Glomerular visceral epithelial cell (primary cell): ENCODE results near the gene NHLRC4.

Source experiments
- DNase-seq: peaks from one replicate; pipeline ENCODE4 v3.0.0-alpha.2; 2016; ENCODE audit errors: extremely low spot score

NHLRC4 gene

GRCh38 chr16:530111-530817 is 36.5 kb upstream of the NHLRC4 start:
- no peak for DNase-seq

- no peak for DNase-seq
These were observed 35.2 kb upstream of the NHLRC4 start for GRCh38 chr16:531494-532125.

- no peak for DNase-seq
These were observed 33.2 kb upstream of the NHLRC4 start for GRCh38 chr16:533391-534123.

GRCh38 chr16:534135-534534 is 32.7 kb upstream of the NHLRC4 start:
- no peak for DNase-seq

- no peak for DNase-seq
These were observed 31.9 kb upstream of the NHLRC4 start for GRCh38 chr16:534856-535445.

GRCh38 chr16:535446-536405 is 31.1 kb upstream of the NHLRC4 start:
- peak; percentile 83 for DNase-seq

GRCh38 chr16:536746-537145 is 30.1 kb upstream of the NHLRC4 start:
- no peak for DNase-seq

- DNase-seq, result no peak
These were observed 29.1 kb upstream of the NHLRC4 start for GRCh38 chr16:537415-538335.

GRCh38 chr16:539901-540530 is 26.8 kb upstream of the NHLRC4 start:
- DNase-seq, result no peak

GRCh38 chr16:540645-541340 is 26.0 kb upstream of the NHLRC4 start:
- no peak for DNase-seq

- no peak for DNase-seq
These were observed 23.3 kb upstream of the NHLRC4 start for GRCh38 chr16:543301-544164.

- no peak for DNase-seq
These were observed 22.3 kb upstream of the NHLRC4 start for GRCh38 chr16:544517-544916.

- DNase-seq, result no peak
These were observed 19.7 kb upstream of the NHLRC4 start for GRCh38 chr16:546909-547770.

- no peak for DNase-seq
These were observed 18.2 kb upstream of the NHLRC4 start for GRCh38 chr16:548586-548985.

GRCh38 chr16:549544-550263 is 17.1 kb upstream of the NHLRC4 start:
- no peak for DNase-seq

GRCh38 chr16:551210-551609 is 15.6 kb upstream of the NHLRC4 start:
- no peak for DNase-seq

GRCh38 chr16:552171-552570 is 14.6 kb upstream of the NHLRC4 start:
- no peak for DNase-seq
